HCT116 (cell line): Measurements from ENCODE around the gene PHF19. TPM values are rescaled to one million over a fixed set of nuclear protein-coding genes. Genes with fewer than 3 reads are reported as not detected.

Source experiments
- ATAC-seq: fragments of 200-7000 bp; cut with Tn5 transposase; 2 replicates; pipeline ENCODE4 v1.9.1; 2020; ENCODE audit warnings: mild to moderate bottlenecking, moderate library complexity
- BruUV-seq: library from RNA; stranded (reverse); fragments of 400-500 nt; replicated peaks from 2 replicates; lab custom pipeline; 2021; lab: Mats Ljungman, UMichigan
- CTCF ChIA-PET: fragments of 300-600 bp; sonication (Branson Sonifier 250); formaldehyde crosslinking; loops from one replicate; lab custom pipeline; 2021; ENCODE audit warnings: antibody characterized with exemption; lab: Charles Lee
- POLR2A ChIA-PET: fragments of 300-600, 350-600 bp; sonication (Branson Sonifier 250); formaldehyde crosslinking; loops from one replicate; lab custom pipeline; 2021; ENCODE audit warnings: antibody characterized with exemption; lab: Charles Lee
- RAD21 ChIA-PET, 2 experiments: fragments of 300-600 bp; sonication (Branson Sonifier 250); formaldehyde crosslinking; loops; one replicate each; lab custom pipeline; 2023; ENCODE audit warnings: low total read pairs in 2 of 2; ENCODE audit not compliant: uncharacterized antibody in 2 of 2, unreplicated experiment in 2 of 2, low non-redundant PET in 1 of 2; lab: Charles Lee
- DNase-seq: peaks from one replicate; pipeline ENCODE4 v3.0.0-alpha.2; 2010; ENCODE audit warnings: low read depth, low spot score
- H2AFZ ChIP-seq: fragments of 200-600 bp; shearing (Covaris generic), sonication (generic); 2 replicates; pipeline ENCODE4 v1.6.1; 2017; ENCODE audit warnings: low read depth, mixed run types, mixed read lengths, antibody characterized with exemption, low read length; ENCODE audit not compliant: poor library complexity, severe bottlenecking
- H3K27ac ChIP-seq: 2 replicates; pipeline ENCODE4 v1.5.1; 2012; ENCODE audit warnings: low read depth, low read length
- H3K27me3 ChIP-seq: fragments of 200-600 bp; sonication (generic); 2 replicates; pipeline ENCODE4 v1.6.1; 2016; ENCODE audit warnings: mixed run types, low read length, mixed read lengths; ENCODE audit not compliant: insufficient read depth
- H3K36me3 ChIP-seq, 2 experiments: fragments of 200-500 bp in 1 of 2; fragments of 200-600 bp in 1 of 2; sonication (Bioruptor generic) in 1 of 2; sonication (generic) in 1 of 2; 2 replicates each; pipeline versions ENCODE4 v1.5.1 to v1.6.1; 2014 to 2016; ENCODE audit warnings: low read length in 2 of 2, inconsistent platforms in 1 of 2, mixed read lengths in 1 of 2, mixed run types in 1 of 2; ENCODE audit not compliant: insufficient read depth in 2 of 2, control insufficient read depth in 1 of 2
- H3K4me1 ChIP-seq, 2 experiments: fragments of 200-600 bp in 1 of 2; sonication (generic) in 1 of 2; 2 replicates each; pipeline versions ENCODE4 v1.5.1 to v1.6.1; 2012 to 2017; ENCODE audit warnings: low read length in 2 of 2, inconsistent platforms in 1 of 2, mild to moderate bottlenecking in 1 of 2, mixed read lengths in 1 of 2, mixed run types in 1 of 2, moderate library complexity in 1 of 2; ENCODE audit not compliant: insufficient read depth in 2 of 2, control insufficient read depth in 1 of 2
- H3K4me2 ChIP-seq: fragments of 200-600 bp; sonication (generic); 2 replicates; pipeline ENCODE4 v1.6.1; 2017; ENCODE audit warnings: mixed run types, low read length, mixed read lengths
- H3K4me3 ChIP-seq, 2 experiments: fragments of 200-600 bp in 1 of 2; sonication (generic) in 1 of 2; replicated peaks in 1 of 2; 2 replicates each; pipeline ENCODE4 v1.5.1; 2011 to 2016; ENCODE audit warnings: low read length in 2 of 2, control low read depth in 1 of 2, low read depth in 1 of 2, mild to moderate bottlenecking in 1 of 2, mixed read lengths in 1 of 2, mixed run types in 1 of 2
- H3K79me2 ChIP-seq: fragments of 200-600 bp; sonication (generic); 2 replicates; pipeline ENCODE4 v1.6.1; 2017; ENCODE audit warnings: mild to moderate bottlenecking, mixed run types, low read length, moderate library complexity, mixed read lengths; ENCODE audit not compliant: insufficient read depth
- H3K9ac ChIP-seq: fragments of 200-600 bp; sonication (generic); 2 replicates; pipeline ENCODE4 v1.6.1; 2016; ENCODE audit warnings: low read length, mixed read lengths
- H3K9me2 ChIP-seq: fragments of 200-600 bp; sonication (generic), shearing (Covaris generic); 2 replicates; pipeline ENCODE4 v1.6.1; 2017; ENCODE audit warnings: mixed run types, mild to moderate bottlenecking, moderate library complexity; ENCODE audit not compliant: insufficient read depth
- H3K9me3 ChIP-seq, 2 experiments: fragments of 200-500 bp in 1 of 2; fragments of 200-600 bp in 1 of 2; sonication (Bioruptor generic) in 1 of 2; sonication (generic) in 1 of 2; 2 replicates each; pipeline ENCODE4 v1.6.1; 2014 to 2017; ENCODE audit warnings: low read length in 2 of 2, mixed read lengths in 2 of 2, inconsistent platforms in 1 of 2, low read depth in 1 of 2, mild to moderate bottlenecking in 1 of 2, mixed run types in 1 of 2, moderate library complexity in 1 of 2; ENCODE audit not compliant: control insufficient read depth in 1 of 2, insufficient read depth in 1 of 2
- H4K20me1 ChIP-seq: fragments of 200-600 bp; sonication (generic), shearing (Covaris generic); 2 replicates; pipeline ENCODE4 v1.6.1; 2017; ENCODE audit warnings: mixed run types, mild to moderate bottlenecking, moderate library complexity; ENCODE audit not compliant: insufficient read depth
- CBX3 ChIP-seq: IDR thresholded peaks from 2 replicates; pipeline ENCODE4 v1.6.1; 2012; ENCODE audit warnings: low read depth
- CTCF ChIP-seq, 3 experiments: fragments of 200-600 bp in 1 of 3; sonication (generic) in 1 of 3; IDR thresholded peaks in 2 of 3; conservative IDR thresholded peaks in 1 of 3; 2 replicates each; pipeline ENCODE4 v1.5.1; 2012 to 2017; ENCODE audit warnings: low read depth in 2 of 3, low read length in 2 of 3, antibody characterized with exemption in 1 of 3, borderline replicate concordance in 1 of 3, control low read depth in 1 of 3, mild to moderate bottlenecking in 1 of 3, mixed read lengths in 1 of 3, mixed run types in 1 of 3, moderate library complexity in 1 of 3; ENCODE audit not compliant: insufficient read depth in 1 of 3
- FOSL1 ChIP-seq: IDR thresholded peaks from 2 replicates; pipeline ENCODE4 v1.6.1; 2012; ENCODE audit warnings: low read depth
- POLR2A ChIP-seq: IDR thresholded peaks from 2 replicates; pipeline ENCODE4 v1.7.0; 2011; ENCODE audit warnings: borderline replicate concordance; ENCODE audit not compliant: insufficient read depth, insufficient read length; ENCODE audit errors: extremely low read depth
- POLR2AphosphoS5 ChIP-seq: IDR thresholded peaks from 2 replicates; pipeline ENCODE4 v1.6.1; 2011; ENCODE audit warnings: mild to moderate bottlenecking, low read depth, low read length, moderate library complexity
- SIN3A ChIP-seq: IDR thresholded peaks from 2 replicates; pipeline ENCODE4 v1.6.1; 2012; ENCODE audit warnings: low read depth
- SP1 ChIP-seq: IDR thresholded peaks from 2 replicates; pipeline ENCODE4 v1.6.1; 2012; ENCODE audit warnings: low read depth
- SRF ChIP-seq: IDR thresholded peaks from 2 replicates; pipeline ENCODE4 v1.6.1; 2012; ENCODE audit warnings: low read depth
- intact Hi-C: fragments of 100-400 bp; cut with micrococcal nuclease; formaldehyde crosslinking; loops from 2 replicates; pipeline ENCODE4 v1.10.0; 2022
- total RNA-seq: library from RNA; stranded (reverse); gene quantifications from one replicate; pipeline ENCODE4 v1.2.1, GENCODE V29; 2021; ENCODE audit not compliant: unreplicated experiment

Gene PHF19
- total RNA-seq, 1 experiment from 2014 or later = 74.0 TPM

- intact Hi-C loops = no loop called here
- no peak overlapping the region for H3K4me3 ChIP-seq
- no peaks in the 10 kb centered on the region for H3K9me2 ChIP-seq
- no peaks in the 10 kb centered on the region for H3K27me3 ChIP-seq
- H3K9me3 ChIP-seq = peaks cover 3 to 8% of the 10 kb centered on the region in 2 experiments; a peak in 1 of 4 replicates
- H3K4me1 ChIP-seq = no peaks in the 10 kb centered on the region
- POLR2A ChIA-PET = no interaction called here
- RAD21 ChIA-PET = interaction anchor here in 1 of 2 experiments (0.6 kb wide), 1 partner anchor 17 kb away, joined by 5 read pairs; no protein-coding TSS in a partner anchor
- no peak overlapping the region for H3K4me2 ChIP-seq
- H3K9ac ChIP-seq = no peak overlapping the region
- CTCF ChIA-PET = no interaction called here
- H4K20me1 ChIP-seq = no peaks in the 10 kb centered on the region
- H3K36me3 ChIP-seq = no peaks in the 10 kb centered on the region
- no peaks in the 10 kb centered on the region for H3K79me2 ChIP-seq
- ATAC-seq (no peak), DNase-seq (no peak)
- no peak for TF ChIP-seq FOSL1
- no peak for TF ChIP-seq SRF
- TF ChIP-seq POLR2AphosphoS5 = no peak
- TF ChIP-seq SP1 = no peak
- no peak for TF ChIP-seq POLR2A
- H3K27ac ChIP-seq = no peak overlapping the region
- H2AFZ ChIP-seq = no peak overlapping the region
- BruUV-seq = no TSS peak
These were observed 68.1 kb downstream of the PHF19 start for GRCh38 chr9:120808931-120809330.

DNA sequence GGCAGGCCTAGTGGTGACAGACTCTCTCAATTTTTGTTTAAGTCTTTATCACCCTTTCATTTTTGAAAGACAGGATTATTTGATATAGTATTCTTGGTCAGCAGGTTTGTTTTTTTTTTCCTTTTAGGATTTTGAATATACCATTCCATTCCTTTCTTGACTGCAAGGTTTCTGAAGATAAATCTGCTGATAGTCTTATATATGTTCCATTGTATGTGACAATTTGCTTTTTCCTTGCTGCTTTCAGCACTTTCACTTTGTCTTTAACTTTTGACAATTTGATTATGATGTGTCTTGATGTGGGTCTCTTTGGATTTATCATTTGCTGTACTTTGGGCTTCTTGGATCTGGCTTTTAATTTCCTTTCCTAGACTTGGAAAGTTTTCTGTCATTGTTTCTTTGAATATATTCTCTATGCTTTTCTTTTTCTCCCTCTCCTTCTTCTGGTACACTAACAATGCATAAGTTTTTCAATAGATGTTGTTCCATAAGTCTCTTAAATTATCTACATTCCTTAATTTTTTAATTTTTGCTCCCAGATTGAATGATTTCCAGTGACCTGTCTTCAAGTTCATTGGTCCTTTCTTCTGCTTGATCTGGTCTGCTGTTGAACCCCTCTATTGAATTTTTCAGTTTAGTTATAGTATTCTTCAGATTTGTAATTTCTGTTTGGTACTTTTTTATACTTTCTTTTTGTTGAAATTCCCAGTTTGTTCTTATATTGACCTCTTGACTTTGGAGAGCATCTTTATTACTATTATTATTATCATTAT is 69.2 kb downstream of the PHF19 start:
- peak; percentile 78 for TF ChIP-seq CBX3
- TF ChIP-seq SIN3A = no peak
- TF ChIP-seq CTCF (IDR thresholded peaks at IDR 0.05 in 2 of 3, conservative IDR thresholded peaks at IDR 0.05 in 1 of 3; ENCODE audit: borderline replicate concordance in 1 of 3, insufficient read depth in 1 of 3, low read depth in 2 of 3, low read length in 2 of 3) = no peak
- TF ChIP-seq, all 23 proteins: peak for 1
- no TSS peak for BruUV-seq
- ChIA-PET RAD21 (no interaction called here), POLR2A (no interaction called here), CTCF (no interaction called here)
- Histone ChIP-seq H3K4me2 (no peak overlapping the region), H3K27ac (no peak overlapping the region), H3K4me3 (no peak overlapping the region), H3K36me3 (no peaks in the 10 kb centered on the region), H2AFZ (no peak overlapping the region), H3K4me1 (no peaks in the 10 kb centered on the region), H4K20me1 (no peaks in the 10 kb centered on the region), H3K9me2 (no peaks in the 10 kb centered on the region), H3K79me2 (no peaks in the 10 kb centered on the region), H3K9ac (no peak overlapping the region), H3K9me3 (peaks cover 3 to 8% of the 10 kb centered on the region in 2 experiments; a peak in 1 of 4 replicates), H3K27me3 (no peaks in the 10 kb centered on the region)
- ATAC-seq (no peak), DNase-seq (no peak)
- intact Hi-C loops = no loop called here

Other genes with a start within 250 kb of the PHF19 start
- 8.3 TPM for gene MEGF9, start 162.7 kb downstream of the PHF19 start, total RNA-seq
- gene FBXW2, start 83.8 kb downstream of the PHF19 start, total RNA-seq = 59.6 TPM
- 64.3 TPM for gene PSMD5, start 34.3 kb downstream of the PHF19 start, total RNA-seq
- 1.7 TPM for gene TRAF1, start 49.6 kb upstream of the PHF19 start, total RNA-seq
- 0.66 TPM for gene C5, start 173.1 kb upstream of the PHF19 start, total RNA-seq
- gene CNTRL, start 197.8 kb upstream of the PHF19 start, total RNA-seq = 13.4 TPM